Hepatocyte (in vitro differentiated cells): ENCODE measurements around the gene DCXR.

Experiments used
- EZH2 ChIP-seq: fragments of 200-600 bp; sonication (generic); IDR thresholded peaks from 2 replicates; pipeline ENCODE4 v1.6.1; 2016; ENCODE audit warnings: antibody characterized with exemption, mild to moderate bottlenecking, borderline replicate concordance
- TF ChIP-seq, protein P1 (sequence below): fragments of 200-600 bp; sonication (generic); IDR thresholded peaks from 2 replicates; pipeline ENCODE4 v1.5.1; 2016; ENCODE audit warnings: antibody characterized with exemption, mild to moderate bottlenecking; ENCODE audit not compliant: poor library complexity

DNA sequence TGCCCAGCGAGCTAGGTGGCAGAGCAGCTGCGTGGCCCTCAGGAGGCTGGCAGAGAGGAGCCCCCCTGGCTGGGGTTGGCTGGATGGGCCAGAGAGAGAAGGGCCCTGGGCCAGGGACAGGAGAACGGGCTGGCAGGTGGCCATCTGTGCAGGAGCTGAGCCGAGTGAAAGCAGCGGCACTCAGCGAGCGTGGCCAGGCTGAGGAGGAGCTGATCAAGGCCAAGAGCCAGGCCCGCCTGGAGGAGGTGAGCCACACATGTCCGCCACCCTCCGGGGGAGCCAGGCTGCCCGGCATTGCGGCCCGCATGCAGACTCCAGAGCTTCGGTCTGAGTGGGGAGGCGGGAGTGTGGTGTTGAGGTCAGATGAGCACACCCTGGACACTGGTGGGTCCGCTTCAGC lies 8.1 kb downstream of the DCXR start:
- TF ChIP-seq, protein P1, sequence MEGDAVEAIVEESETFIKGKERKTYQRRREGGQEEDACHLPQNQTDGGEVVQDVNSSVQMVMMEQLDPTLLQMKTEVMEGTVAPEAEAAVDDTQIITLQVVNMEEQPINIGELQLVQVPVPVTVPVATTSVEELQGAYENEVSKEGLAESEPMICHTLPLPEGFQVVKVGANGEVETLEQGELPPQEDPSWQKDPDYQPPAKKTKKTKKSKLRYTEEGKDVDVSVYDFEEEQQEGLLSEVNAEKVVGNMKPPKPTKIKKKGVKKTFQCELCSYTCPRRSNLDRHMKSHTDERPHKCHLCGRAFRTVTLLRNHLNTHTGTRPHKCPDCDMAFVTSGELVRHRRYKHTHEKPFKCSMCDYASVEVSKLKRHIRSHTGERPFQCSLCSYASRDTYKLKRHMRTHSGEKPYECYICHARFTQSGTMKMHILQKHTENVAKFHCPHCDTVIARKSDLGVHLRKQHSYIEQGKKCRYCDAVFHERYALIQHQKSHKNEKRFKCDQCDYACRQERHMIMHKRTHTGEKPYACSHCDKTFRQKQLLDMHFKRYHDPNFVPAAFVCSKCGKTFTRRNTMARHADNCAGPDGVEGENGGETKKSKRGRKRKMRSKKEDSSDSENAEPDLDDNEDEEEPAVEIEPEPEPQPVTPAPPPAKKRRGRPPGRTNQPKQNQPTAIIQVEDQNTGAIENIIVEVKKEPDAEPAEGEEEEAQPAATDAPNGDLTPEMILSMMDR: no peak
- TF ChIP-seq EZH2: no peak
